Stimulated activated CD8-positive, alpha-beta memory T cell treated with anti-CD3 and anti-CD28 coated beads, Interleukin-15, amount 100 ng/mL, for 4 hours (primary cell): ENCODE measurements around the gene SFMBT2.
"Not testable (repeated sequence)": the region's sequence is repeated elsewhere in the genome, so short reads cannot be mapped to it uniquely, and the experiment has no call there.

Experiments
- DNase-seq, 2 donors: peaks; one replicate each; pipeline ENCODE4 v3.0.0-alpha.2; 2020; ENCODE audit warnings: low read depth in 2 of 2

Gene SFMBT2

GRCh38 chr10:7401156-7401555, 9.7 kb downstream of the SFMBT2 start:
- no peak for DNase-seq

- DNase-seq: no peak
Observed at GRCh38 chr10:7400068-7400715, 10.6 kb downstream of the SFMBT2 start.

GRCh38 chr10:7399533-7399932, 11.3 kb downstream of the SFMBT2 start:
- no peak for DNase-seq

GRCh38 chr10:7397049-7398035, 13.5 kb downstream of the SFMBT2 start:
- DNase-seq: no peak

GRCh38 chr10:7392301-7392700, 18.5 kb downstream of the SFMBT2 start:
- not testable (repeated sequence) for DNase-seq

GRCh38 chr10:7391748-7392147, 19.1 kb downstream of the SFMBT2 start:
- no peak for DNase-seq

- DNase-seq: not testable (repeated sequence)
Observed at GRCh38 chr10:7390689-7391110, 20.1 kb downstream of the SFMBT2 start.

GRCh38 chr10:7389844-7390243, 21.0 kb downstream of the SFMBT2 start:
- no peak for DNase-seq

- no peak for DNase-seq
Observed at GRCh38 chr10:7389346-7389745, 21.5 kb downstream of the SFMBT2 start.

- DNase-seq: no peak
Observed at GRCh38 chr10:7388602-7389001, 22.2 kb downstream of the SFMBT2 start.

- DNase-seq: not testable (repeated sequence)
Observed at GRCh38 chr10:7388149-7388548, 22.7 kb downstream of the SFMBT2 start.

- DNase-seq: no peak
Observed at GRCh38 chr10:7385114-7385513, 25.7 kb downstream of the SFMBT2 start.

GRCh38 chr10:7383442-7383841, 27.4 kb downstream of the SFMBT2 start:
- no peak for DNase-seq

- no peak for DNase-seq
Observed at GRCh38 chr10:7380704-7381241, 30.1 kb downstream of the SFMBT2 start.

- DNase-seq: no peak
Observed at GRCh38 chr10:7378602-7379403, 32.0 kb downstream of the SFMBT2 start.

GRCh38 chr10:7377614-7378248, 33.1 kb downstream of the SFMBT2 start:
- no peak for DNase-seq

- no peak for DNase-seq
Observed at GRCh38 chr10:7374795-7375194, 36.0 kb downstream of the SFMBT2 start.

- DNase-seq: no peak
Observed at GRCh38 chr10:7373039-7373438, 37.8 kb downstream of the SFMBT2 start.

- no peak for DNase-seq
Observed at GRCh38 chr10:7372504-7372903, 38.3 kb downstream of the SFMBT2 start.

- no peak for DNase-seq
Observed at GRCh38 chr10:7370511-7370910, 40.3 kb downstream of the SFMBT2 start.

- DNase-seq: no peak
Observed at GRCh38 chr10:7365027-7365745, 45.6 kb downstream of the SFMBT2 start.
